GM03348 (cell line): ENCODE data around the gene EID3.
"Not testable (repeated sequence)": the region's sequence is repeated elsewhere in the genome, so short reads cannot be mapped to it uniquely, and the experiment has no call there.

Experiments used
- DNase-seq: peaks from one replicate; pipeline ENCODE4 v3.0.0; 2012; ENCODE audit warnings: low spot score

EID3 gene

DNA sequence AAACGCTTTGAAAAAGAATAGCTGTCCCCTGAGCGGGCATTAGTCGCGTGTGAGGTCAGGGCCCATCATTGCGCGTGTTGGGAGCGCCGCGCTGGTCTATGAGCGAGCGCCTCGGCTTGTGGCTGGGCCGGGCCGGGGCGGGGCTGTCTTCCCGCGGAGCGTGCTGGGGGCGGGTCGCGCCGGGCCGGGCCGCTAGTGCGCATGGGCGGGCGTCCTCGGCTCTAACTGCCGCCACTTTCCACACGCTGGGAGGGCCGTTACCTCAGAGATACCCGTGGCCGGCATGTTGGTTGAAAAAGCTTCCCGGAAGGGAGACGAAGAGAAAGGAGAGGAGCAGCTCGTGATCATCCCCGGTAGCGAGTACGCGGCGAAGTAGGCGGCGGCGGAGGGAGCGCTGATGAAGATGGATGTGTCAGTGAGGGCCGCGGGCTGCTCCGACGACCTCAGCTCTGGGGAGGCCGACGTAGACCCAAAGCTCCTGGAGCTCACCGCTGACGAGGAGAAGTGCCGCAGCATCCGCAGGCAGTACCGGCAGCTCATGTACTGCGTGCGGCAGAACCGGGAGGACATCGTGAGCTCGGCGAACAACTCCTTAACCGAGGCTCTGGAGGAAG, at the start of gene EID3:
Gene EID3 (plus strand): TSS at position 202 of the 614 bp plus-strand sequence. CDS start 196 bp downstream, at position 398.
- DNase-seq: peak; percentile 95

GRCh38 chr12:104257913-104258472, 45.5 kb upstream of the EID3 start:
- DNase-seq: no peak

DNA sequence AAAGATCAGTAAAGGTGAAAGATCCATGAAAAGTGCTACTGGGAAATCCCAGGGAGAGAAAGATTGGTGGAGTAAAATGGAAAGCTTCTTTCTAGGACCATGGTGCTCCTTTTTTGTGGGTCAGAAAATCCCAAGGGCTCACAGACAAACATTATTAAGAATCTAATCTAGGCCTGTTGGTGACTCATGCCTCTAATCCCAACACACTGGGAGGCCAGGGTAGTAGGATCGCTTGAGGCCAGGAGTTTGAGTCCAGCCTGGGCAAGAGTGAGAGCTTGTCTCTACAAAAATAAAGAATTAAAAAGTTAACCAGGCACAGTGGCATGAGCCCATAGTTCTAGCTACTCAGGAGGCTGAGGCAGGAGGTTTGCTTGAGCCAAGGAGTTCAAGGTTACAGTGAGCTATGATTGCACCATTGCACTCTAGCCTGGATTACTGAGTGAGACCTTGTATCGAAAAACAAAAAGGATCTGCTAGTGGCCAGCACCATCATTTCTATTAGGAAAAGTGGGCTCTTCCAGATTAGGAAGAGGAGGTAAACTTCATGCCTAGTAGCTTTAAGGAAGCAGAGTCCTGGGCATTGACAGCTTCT, 45.0 kb upstream of the EID3 start:
- DNase-seq: no peak

GRCh38 chr12:104263026-104263425, 40.5 kb upstream of the EID3 start:
- DNase-seq: no peak

DNA sequence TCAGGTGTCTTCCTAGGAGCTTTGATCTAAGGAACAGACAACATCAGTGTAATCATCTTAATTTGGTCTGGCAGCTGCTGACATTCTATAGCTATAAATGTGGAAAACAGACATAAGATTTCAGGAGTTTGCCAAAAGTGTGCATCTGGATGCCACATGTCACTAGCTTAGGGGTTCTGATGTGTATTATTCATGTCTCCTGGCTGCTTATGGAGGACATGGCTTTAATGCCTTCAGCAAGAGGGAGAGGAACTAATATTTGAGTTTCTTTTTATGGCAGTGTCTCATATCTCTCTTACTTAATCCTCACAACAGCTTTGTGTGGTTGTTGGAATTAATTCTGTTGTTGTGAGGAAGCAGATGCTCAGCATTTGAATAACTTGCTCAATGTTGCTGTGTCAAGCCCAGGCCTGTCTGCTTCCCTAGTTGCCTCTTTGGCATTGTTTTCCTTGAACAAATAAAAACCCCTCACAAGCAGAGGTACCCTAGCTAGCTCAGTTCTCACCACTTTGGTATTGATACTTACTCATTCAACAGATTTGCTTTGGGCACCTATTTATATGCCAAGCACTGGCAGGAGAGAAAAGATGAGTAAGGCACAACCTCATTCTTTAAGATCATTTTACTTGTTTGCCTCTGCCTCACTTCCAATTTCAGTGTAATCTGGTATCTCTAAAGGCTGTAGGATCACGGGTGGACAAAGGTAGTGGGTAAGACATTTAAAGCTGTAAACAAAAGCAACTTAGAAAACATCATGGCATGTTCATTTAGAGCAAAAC, 39.8 kb upstream of the EID3 start:
- peak; percentile 59 for DNase-seq

- DNase-seq: not testable (repeated sequence)
Measured at GRCh38 chr12:104265436-104265835, 38.1 kb upstream of the EID3 start.

GRCh38 chr12:104272938-104273337, 30.6 kb upstream of the EID3 start:
- DNase-seq: no peak

DNA sequence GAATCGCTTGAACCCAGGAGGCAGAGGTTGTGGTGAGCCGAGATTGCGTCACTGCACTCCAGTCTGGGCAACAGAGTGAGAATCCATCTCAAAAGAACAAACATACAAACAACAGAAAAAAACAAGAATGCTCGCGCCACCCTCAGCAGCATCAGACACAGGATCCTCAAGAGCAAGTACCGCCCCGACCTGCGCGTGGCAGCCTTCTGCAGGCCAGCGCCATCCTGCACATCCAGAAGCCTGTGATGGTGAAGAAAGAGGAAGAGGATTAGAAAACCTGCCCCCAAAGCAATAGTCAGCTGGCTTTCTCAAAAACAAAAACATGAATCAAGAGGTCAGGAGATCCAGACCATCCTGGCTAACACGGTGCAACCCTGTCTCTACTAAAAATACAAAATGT, 30.0 kb upstream of the EID3 start:
- DNase-seq: no peak

- DNase-seq: no peak
Measured at GRCh38 chr12:104274811-104275210, 28.7 kb upstream of the EID3 start.

DNA sequence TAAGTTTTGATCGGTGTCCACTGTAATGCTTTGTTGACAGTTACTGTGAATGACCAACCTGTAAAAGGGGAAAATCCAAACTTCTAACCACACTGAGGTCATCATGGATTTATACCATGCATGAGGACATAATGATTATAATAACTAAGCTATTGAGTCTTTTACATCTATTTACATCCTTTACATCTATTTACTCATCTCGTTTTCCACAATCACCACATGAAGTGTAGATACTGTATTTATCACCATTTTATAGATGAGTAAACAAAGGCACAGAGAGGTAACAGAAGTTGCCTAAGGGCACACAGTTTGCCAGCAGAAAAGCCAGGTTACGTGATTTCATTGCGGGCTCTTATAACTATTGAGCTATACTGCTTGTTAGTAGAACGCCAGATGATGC, 27.9 kb upstream of the EID3 start:
- DNase-seq: no peak

DNA sequence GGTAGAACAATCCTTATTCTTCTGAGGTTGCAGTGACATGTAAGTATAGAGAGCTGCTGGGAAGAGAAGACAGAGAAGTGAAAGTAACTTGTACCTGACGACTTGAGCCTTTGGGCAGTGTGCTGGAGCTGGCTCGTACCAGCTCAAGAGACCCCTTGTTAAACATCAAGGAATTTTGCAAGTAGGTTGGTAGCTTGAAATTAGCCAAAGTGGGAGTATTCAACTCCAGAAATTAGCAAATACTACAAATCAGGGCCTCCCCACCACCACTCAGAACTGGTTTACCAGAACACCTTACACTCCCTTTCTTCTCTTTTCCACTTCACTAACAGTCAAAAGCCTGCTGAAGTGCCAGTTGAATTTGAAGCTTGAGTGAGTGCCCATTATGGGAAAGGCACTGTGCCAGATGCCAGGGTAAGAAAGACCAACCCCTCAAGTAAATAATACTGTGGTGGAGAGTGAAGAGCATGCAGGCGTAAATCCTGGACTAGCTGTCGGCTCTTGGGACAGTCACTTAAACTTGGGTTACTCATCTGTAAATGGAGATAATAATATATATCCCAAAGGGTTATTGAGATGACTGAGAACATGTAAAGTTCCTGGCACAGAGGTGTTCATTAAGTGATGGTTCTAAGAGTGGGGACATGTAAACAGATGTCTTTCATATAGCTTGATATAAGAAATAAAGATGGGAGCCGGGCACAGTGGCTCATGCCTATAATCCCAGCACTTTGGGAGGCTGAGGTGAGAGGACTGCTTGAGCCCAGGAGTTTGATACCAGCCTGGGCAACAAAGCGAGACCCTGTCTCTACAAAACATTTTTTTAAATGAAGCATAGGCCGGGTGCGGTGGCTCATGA, 27.0 kb upstream of the EID3 start:
- DNase-seq: no peak

DNA sequence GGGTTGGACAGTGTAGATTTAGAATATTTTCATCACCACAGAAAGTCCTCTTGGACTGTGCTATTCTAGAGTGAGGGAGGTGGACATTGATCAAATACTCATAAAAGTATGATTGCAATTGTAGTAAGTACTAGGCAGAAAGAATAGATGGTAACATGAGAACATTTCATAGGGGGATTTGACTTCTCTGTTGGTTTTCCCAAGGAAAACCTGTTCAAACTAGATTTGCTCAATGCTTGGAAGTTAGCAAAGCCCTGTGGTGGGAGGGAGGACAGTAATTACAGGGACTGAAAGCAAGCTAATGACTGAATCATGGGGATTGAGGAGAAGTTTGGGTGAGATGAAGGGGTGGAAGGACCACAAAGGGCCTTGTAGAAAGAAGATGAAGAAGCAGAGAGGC, 24.4 kb upstream of the EID3 start:
- no peak for DNase-seq

- no peak for DNase-seq
Measured at GRCh38 chr12:104280111-104280510, 23.4 kb upstream of the EID3 start.

- DNase-seq: peak; percentile 77
Measured at GRCh38 chr12:104280717-104281458, 22.7 kb upstream of the EID3 start.

GRCh38 chr12:104281636-104282035, 21.9 kb upstream of the EID3 start:
- no peak for DNase-seq

- DNase-seq: no peak
Measured at GRCh38 chr12:104282109-104282508, 21.4 kb upstream of the EID3 start.

DNA sequence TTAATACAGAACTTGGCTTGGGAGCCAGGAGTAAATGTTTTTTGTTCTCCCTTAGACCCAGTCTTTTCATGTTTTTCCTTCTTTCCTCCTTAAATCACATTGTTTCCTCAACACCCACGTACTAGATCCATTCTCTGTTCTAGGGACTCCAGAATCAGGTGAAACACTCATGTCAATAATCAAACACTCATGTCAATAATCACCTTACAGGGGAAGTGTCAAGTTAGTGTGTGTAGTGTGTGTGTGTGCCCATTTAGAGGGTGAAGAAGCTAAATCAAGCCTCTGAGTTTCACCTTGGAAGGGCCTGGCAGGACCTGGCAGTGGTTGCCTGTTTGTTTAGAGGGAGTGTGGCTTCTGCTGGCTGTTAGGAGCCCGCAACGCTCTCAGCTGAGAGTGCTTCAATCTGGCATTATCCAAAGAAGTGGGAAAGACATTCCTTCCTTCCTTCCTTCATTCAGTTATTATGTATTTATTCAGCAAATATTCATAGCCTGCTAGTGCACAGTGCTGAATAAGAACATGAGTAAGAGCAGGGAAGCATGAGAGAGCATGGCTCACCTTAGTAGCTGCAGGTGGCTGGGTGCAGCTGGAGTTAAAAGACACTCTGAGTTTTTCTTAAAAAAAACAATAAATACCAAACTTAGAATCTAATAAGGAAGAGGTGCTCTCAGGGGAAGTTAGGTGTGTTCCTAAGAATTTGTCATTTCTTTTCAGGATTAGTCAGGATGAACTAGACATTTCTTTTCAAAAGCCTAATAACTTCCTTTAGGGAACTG, 17.6 kb upstream of the EID3 start:
- no peak for DNase-seq

DNA sequence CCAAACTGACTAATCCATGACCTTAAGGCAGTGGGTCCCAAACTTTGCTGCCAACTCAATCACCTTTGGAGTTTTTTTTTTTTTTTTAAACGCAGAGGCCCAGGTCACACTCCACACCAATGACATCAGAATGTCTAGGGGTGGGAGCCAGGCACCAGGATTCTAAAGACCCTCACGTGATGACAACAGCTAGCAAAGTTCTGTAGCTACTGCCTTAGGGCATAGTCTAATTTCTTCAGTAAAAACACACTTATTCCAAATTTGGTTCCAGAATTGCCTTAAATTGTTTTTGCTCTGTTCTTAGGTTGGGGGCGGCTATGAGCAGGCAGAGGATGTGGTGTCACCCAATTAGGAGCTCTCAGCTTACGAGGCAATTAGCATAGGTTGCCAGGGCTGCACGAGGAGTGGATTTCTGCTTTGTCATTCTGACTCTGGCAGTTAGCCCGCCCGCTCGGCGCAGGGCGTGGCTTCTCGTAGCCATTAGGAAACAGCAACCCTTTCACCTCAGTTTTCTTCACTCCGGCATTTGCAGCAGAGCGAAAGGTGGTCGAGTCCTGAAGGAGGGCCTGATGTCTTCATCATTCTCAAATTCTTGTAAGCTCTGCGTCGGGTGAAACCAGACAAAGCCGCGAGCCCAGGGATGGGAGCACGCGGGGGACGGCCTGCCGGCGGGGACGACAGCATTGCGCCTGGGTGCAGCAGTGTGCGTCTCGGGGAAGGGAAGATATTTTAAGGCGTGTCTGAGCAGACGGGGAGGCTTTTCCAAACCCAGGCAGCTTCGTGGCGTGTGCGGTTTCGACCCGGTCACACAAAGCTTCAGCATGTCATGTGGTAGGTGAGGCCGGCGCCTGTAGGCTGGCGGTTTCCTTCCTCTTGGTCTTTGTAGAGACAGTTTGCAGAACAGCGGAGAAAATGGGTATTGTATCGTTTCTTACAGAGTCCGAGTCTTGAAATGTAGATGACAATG, 16.7 kb upstream of the EID3 start:
- peak; percentile 87 for DNase-seq

- DNase-seq: peak; percentile 83
Measured at GRCh38 chr12:104288635-104289274, 14.8 kb upstream of the EID3 start.
